Islet precursor cell (in vitro differentiated cells): ENCODE results near the gene TBKBP1.
A peak's percentile ranks its signal among the peaks of the same experiment; 100 is the strongest.
"Not testable (repeated sequence)": the region's sequence is repeated elsewhere in the genome, so short reads cannot be mapped to it uniquely, and the experiment has no call there.

Experiments used
- DNase-seq: peaks from one replicate; pipeline ENCODE4 v3.0.0-alpha.2; 2018

The TBKBP1 gene

DNA sequence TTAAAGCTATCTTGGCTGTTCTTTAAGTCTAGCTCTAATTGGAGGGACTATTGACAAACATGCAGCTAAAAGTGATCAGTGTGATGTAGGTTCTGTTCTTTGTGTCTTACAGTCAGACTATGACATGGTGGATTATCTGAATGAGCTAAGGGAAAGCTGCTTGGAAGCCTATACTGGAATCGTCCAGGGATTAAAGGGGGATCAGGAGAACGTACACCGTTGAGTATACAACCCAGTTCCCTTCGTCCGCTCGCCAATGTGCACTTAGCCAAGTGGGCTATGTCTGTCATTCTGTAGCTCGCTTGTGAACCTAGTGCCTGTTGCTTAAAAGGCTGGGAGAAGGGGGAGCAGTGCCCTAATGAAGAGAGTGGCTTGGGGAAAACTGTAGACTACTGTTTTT lies 15.8 kb upstream of the TBKBP1 start:
- DNase-seq = no peak

- no peak for DNase-seq
Observed at GRCh38 chr17:47682138-47682537, 11.8 kb upstream of the TBKBP1 start.

DNA sequence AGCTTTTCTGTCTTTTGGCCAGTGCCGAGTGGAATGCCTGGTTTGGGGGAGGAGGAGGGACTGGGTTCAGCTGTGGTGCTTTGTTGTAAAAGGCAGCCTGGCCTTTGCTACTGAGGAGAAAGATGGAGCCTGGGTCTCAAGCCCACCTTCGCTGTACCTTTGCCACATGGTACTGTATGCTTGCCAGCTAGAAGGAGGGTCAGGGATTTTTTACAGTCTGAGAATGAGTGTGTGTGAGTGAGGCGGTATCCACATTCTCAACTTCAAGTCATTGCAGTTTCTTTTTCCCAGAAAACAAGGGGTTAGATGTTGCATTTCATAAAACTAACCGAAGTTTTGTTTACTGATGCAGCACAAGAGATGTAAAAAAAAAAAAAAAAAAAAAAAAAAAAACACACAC lies 11.2 kb upstream of the TBKBP1 start:
- not testable (repeated sequence) for DNase-seq

DNA sequence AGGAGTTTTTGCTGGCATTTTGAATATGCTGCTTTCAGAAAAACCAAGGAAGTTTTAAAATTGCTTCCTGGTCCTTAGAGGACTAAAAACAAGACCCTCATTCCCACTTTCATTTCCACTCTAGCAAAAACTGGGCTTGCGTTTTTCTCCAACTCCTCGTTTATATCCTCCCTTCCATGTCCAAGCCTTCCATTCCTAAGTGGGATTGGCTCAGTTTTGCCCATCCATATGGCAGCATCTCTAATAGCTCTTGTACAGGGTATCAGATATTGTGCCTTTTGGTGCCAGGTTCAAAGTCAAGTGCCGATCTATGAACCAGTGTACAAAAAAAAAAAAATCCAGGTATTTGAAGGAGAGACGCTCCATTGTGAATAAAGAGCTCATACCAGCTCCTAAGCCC lies 9.9 kb upstream of the TBKBP1 start:
- DNase-seq = no peak

DNA sequence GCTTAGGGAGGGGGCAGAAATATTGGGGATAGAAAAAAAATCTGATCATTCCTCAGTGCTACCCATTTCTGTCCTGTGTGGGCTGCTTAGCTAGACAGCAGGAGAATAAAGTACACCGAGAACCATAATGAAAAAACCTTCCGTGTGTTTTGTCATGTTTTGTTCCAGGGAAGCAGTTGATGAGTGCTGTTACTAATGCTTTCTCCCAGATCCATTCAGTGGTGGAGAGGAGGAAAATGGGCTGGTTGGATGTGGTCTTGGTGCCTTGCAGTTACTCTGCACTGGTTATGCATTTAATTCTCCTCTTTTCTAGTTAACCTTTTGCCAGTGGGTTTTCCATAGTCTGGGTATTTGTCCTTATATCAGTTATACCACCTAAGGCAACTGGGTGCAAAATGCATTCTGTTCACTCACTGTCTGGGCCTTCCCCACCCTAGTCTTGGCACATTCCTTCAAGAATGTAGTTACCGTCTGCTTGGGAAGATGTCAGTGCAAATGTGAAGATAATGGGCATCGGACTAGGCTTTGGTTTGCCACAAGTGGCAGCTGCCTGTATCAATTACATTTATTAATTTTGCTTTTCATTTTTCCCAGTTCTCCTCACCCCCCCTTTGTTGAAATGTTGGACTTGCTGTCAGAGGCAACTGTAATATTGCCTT lies 9.3 kb upstream of the TBKBP1 start:
- DNase-seq = no peak

DNA sequence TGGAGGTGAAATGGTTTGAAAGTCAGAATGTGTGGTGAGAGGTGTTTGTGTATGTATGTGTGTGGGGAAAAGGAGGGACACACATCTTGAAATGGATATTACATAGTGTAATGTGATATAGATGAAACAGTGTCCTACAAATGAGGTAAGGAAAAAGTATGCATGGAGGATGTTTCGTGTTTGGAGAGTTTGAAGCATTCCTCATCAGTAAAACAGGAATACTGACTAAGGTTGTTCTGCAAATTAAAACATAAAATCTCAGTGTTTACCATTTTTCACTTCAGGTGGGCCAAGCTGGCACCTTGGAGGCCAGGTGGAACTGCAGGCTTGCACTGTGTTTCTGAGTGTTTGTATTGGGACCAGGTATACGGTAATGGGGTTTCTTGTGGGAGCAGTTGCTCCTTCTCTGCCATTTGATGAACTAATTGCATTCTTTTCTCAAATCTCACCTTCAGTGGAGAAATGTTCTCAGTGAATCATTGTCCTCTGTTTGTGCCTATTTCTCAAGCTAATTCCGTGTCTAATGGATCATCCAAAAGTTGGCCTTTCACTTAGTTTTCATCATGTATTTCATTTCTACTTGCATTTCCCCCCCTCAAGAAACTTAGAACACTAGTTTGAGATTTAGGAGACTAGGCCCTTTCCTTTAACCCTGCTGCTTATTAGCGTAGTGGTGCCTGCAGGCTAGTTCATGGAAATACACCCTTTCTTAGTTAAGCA lies 8.2 kb upstream of the TBKBP1 start:
- DNase-seq = no peak

DNA sequence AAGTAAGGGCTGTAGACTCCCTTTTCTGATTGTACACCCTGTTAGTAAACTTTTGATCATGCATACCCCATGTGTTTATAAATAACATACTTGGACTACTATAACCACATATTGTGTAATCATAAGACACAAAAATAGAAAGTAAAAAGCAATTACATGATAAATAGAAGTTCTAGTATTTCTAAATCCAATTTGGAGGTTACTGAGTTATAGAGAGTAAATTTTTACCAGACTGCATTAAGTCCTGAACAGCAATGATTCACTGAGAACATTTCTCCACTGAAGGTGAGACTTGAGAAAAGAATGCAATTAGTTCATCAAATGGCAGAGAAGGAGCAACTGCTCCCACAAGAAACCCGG lies 7.7 kb upstream of the TBKBP1 start:
- DNase-seq = no peak

DNA sequence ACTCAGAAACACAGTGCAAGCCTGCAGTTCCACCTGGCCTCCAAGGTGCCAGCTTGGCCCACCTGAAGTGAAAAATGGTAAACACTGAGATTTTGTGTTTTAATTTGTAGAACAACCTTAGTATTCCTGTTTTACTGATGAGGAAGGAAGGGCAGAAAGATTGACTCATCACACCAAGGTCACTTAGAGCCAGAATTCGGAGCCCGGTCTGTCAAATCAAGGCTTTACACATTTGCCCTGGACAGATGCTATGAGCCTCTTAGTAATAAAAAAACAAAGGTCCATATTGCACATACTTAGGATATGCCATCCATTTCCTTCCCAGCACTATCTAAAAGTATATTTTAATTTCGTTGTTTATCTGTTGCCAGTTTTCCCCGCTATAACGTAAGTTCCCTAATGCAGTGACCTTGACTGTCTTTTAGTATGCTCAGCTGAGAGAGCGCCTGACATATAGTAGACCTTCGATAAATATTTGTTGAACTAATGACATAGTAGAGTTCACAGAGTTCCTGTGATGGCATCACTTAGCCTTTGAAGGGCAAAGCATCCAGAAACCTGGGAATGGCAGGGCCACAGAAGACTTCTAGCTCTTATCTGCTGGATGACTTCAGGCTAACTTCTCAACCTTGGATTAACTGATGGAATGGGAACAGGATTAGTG lies 7.2 kb upstream of the TBKBP1 start:
- no peak for DNase-seq

DNA sequence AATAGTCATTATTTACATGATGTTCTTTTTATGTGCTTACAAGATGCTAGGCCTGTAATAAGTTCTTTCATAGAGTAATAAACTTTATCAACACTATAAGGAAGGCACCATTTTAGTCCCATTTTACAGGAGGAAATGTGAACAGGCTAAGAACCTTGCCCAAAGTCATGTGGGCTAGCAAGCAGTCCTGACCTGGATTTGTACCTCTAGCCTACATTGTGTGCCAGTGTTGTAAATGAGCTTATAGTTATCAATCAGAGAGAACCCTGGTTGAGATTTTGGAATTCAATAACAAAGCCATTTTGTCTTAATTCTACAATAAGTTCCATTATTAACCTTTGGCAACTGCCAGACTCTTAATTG lies 6.7 kb upstream of the TBKBP1 start:
- no peak for DNase-seq

DNA sequence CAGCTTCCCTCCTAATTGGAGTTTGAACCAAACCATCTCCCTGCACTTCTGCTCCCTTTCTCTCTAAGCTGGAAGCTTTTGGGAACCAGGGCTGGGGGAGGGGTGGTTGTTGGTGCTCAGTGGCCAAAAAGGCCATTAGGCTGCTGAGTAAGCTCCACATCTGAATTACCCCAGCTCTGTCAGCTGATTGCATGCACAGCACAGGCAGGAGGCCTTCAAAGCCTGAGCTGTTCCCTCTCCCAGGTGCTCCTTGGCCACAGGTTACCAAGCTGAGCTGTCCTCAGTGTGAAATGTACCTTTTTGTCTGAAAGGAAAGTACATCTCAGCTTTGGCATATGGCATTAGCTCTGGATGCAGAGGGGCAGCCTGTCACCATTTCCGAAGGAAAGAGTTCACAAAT lies 6.2 kb upstream of the TBKBP1 start:
- peak; percentile 85 for DNase-seq

DNA sequence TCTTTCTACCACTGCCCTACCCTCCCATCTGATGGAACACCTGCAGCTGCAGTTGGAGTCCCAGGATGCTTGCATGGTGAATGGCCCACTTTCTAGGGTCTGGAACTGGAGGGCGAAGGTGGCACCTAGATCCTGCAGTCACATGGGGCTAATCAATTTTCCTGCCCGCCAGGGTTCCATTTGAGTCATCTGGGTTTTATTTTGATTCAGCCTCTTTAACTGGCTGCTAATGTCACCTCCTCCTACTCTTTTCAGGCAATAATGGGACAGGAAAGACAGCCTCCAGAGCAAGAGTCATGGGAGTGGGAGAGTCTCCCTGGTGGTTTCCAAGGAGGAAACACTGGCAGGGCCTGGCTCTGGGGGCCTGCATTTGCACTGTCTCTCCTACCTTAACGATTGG lies 3.8 kb upstream of the TBKBP1 start:
- no peak for DNase-seq

GRCh38 chr17:47692137-47692894 lies 1.6 kb upstream of the TBKBP1 start:
- DNase-seq = no peak

DNA sequence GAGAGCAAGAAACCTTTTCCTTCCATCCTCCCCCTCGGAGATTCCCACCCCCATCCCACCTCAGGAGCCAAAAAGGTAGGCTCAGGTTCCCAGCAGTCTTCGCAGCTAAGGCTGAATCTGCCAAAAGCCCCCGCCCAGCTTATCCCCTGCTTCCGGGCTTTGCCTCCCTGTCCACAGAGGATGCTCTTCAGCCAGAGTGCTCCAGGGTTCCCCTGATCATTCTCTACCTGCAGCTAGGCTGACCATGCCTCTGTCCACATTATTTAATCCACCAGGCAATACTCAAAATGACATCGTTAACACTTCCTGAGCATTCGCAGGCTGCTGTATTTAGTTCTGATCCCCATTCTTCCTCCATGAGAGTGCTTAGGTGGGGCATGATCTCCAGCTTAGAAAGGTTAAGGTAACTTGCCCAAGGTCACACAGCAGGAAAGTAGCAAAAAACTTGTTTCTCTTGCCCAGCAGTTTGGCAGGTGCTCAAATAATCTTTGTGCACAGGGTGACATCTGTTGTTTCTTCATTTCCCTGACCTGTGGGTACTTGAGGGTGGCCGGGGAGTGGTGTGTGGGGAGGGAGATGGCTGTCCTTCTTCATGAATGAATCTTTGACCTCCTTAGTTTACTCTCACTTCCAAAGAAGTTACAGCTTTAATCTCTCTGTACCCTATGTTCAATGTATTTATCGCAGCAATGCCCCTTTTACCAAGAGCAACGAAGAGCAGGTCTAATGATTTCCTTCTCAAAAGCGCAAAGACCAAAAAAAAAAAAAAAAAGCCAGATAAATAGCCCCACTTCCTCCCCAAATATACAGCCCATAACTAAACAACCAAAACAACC lies 848 bp upstream of the TBKBP1 start:
- DNase-seq = peak; percentile 65

GRCh38 chr17:47694581-47695428 lies 844 bp downstream of the TBKBP1 start:
- no peak for DNase-seq

DNA sequence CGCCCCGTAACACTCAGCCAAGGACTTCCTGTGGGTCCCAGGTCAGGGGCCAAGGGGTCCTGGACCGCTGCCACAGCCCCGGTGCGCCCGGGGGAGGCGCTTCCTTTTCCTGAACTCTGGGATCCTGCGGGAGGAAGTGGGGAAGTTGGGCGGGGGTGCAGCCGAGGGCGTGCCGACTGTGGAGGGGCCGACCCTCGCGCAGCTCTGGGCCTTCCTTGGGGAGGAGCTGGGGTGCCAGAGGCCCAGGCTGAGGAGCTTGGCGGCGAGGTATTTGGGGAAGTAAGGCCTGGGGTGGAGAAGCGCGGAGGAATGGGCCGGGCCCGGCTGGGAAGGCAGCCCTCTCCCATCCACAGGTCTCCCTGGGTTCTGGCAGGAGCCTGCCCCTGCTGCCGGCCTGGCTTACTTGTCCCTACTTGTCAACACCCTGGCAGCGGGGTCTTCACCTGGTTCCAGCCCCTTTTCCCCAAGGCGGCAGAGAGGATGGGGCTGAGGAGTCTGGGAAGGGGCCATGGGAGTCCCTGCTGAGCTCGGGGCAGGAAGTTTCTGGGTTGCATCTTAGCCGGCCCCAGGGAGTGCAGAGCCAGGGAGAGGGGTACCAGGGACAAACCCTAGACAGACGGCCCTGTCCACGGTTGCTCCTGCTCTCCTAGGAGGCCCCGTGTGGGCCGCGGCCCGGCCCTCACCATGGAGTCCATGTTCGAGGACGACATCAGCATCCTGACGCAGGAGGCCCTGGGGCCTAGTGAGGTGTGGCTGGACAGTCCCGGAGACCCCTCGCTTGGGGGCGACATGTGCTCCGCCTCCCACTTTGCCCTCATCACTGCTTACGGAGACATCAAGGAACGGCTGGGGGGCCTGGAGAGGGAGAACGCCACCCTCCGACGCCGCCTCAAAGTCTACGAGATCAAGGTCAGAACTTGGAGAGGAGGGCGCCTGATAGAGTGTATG lies 1.7 kb downstream of the TBKBP1 start:
- peak; percentile 79 for DNase-seq

- DNase-seq = no peak
Observed at GRCh38 chr17:47696717-47697642, 3.0 kb downstream of the TBKBP1 start.

DNA sequence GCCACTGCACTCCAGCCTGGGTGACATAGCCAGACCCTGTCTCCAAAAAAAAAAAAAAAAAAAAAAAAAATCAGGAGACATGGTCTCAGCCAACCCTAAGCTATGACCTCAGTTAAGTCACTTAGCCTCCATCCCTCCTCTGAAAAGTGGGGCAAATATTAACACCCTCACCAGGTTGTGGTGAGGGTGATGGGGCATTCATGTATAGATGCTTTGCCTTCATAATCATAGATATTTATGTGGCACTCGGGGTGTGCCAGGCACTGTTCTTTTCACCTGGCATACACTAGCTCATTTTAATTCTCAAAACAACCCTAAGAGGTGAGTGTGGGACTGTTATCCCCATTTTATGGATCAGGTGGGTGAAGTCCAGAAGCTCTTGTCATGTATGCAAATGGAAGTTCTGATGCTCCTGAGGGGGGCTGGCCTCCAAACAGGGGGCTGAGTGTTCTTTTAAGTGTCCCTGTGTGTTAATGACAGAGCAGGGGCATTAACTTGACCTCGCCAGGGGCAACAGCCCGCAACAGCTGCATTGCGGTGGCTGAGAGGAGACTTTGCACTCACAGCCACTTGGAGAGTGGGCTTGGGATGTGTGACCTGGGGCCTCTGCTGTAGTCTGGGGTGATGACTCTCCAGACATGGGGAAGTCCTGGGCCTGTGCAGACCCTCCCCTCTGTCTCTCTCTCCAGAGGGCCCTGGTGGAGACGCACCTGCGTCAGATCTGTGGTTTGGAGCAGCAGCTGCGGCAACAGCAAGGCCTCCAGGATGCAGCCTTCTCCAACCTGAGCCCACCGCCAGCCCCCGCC lies 4.1 kb downstream of the TBKBP1 start:
- DNase-seq = no peak

DNA sequence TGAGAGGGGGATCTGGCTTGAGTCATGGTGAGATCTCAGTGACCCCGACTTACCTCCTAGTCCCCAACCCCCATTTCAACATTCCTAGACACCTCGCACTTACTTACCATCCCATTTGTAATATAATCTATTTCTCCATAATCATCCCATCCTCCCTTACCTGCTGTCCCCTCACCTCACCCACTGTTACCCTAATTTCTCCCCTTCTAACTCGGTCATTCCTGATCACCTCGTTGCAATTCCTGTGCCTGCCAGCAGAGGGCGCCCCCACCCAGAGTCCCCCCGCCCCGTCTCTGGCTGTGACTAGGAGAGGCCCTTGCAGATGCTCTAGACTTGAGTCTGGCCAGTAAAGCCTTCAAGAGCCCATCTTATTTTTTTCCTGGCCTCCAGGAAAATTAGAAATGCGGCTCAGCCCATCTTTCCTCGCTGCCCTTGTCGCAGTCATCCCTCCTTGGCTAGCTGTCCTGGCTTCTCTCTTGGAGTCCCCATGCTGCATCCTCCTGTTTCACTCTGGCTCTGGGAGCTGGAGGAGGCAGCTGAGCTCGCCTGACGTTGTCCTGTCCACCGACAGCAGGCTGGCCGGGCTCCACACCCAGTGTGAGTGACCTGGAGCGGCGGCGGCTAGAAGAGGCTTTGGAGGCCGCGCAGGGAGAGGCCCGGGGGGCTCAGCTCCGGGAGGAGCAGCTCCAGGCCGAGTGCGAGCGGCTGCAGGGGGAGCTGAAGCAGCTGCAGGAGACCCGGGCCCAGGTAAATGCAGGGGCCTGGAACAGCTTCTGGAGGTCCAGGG lies 5.0 kb downstream of the TBKBP1 start:
- peak; percentile 87 for DNase-seq
